Neural progenitor cell (in vitro differentiated cells): Measurements from ENCODE around the gene CASP1. TPM values are rescaled to one million over a fixed set of nuclear protein-coding genes. Genes with fewer than 3 reads are reported as not detected.

Experiments used
- DNase-seq: peaks from one replicate; pipeline ENCODE4 v3.0.0-alpha.2; 2016; ENCODE audit warnings: low spot score
- H2AFZ ChIP-seq: fragments of 200-600 bp; sonication (generic); replicated peaks from 2 replicates; pipeline ENCODE4 v1.6.1; 2016; ENCODE audit warnings: antibody characterized with exemption
- H3F3A ChIP-seq: fragments of 200-600 bp; sonication (generic); 2 replicates; pipeline ENCODE4 v1.6.1; 2016; ENCODE audit warnings: antibody characterized with exemption, low read depth
- H3K27ac ChIP-seq: fragments of 200-600 bp; sonication (generic); 2 replicates; pipeline ENCODE4 v1.5.1; 2016; ENCODE audit warnings: mild to moderate bottlenecking
- H3K27me3 ChIP-seq: fragments of 200-600 bp; sonication (generic); 2 replicates; pipeline ENCODE4 v1.6.1; 2016; ENCODE audit warnings: mild to moderate bottlenecking, moderate library complexity
- H3K36me3 ChIP-seq: fragments of 200-600 bp; sonication (generic); 2 replicates; pipeline ENCODE4 v1.5.1; 2016
- H3K4me1 ChIP-seq: fragments of 200-600 bp; sonication (generic); 2 replicates; pipeline ENCODE4 v1.6.1; 2016; ENCODE audit warnings: mixed run types
- H3K4me2 ChIP-seq: fragments of 200-600 bp; sonication (generic); 2 replicates; pipeline ENCODE4 v1.6.1; 2016
- H3K4me3 ChIP-seq: fragments of 200-600 bp; sonication (generic); 2 replicates; pipeline ENCODE4 v1.5.1; 2016
- H3K79me2 ChIP-seq: fragments of 200-600 bp; sonication (generic); 2 replicates; pipeline ENCODE4 v1.6.1; 2016; ENCODE audit warnings: low read depth
- H3K9ac ChIP-seq: fragments of 200-600 bp; sonication (generic); 2 replicates; pipeline ENCODE4 v1.6.1; 2016
- H3K9me3 ChIP-seq: fragments of 200-600 bp; sonication (generic); 2 replicates; pipeline ENCODE4 v1.5.1; 2016; ENCODE audit warnings: low read depth
- H4K20me1 ChIP-seq: fragments of 200-600 bp; sonication (generic); 2 replicates; pipeline ENCODE4 v1.6.1; 2016; ENCODE audit warnings: low read depth
- H3K27ac Mint-ChIP-seq: 3 replicates; pipeline ENCODE4 v1.8.0; 2021; ENCODE audit warnings: mixed read lengths
- H3K27me3 Mint-ChIP-seq: 2 replicates; pipeline ENCODE4 v1.8.0; 2022; ENCODE audit warnings: low read depth, mild to moderate bottlenecking, inconsistent platforms, moderate library complexity, mixed read lengths; ENCODE audit not compliant: insufficient read depth
- H3K36me3 Mint-ChIP-seq: 3 replicates; pipeline ENCODE4 v1.8.0; 2021; ENCODE audit warnings: mixed read lengths
- H3K4me1 Mint-ChIP-seq: 3 replicates; pipeline ENCODE4 v1.8.0; 2021; ENCODE audit warnings: mixed read lengths
- H3K4me3 Mint-ChIP-seq: 3 replicates; pipeline ENCODE4 v1.8.0; 2021; ENCODE audit warnings: mild to moderate bottlenecking, moderate library complexity, mixed read lengths
- H3K9me3 Mint-ChIP-seq: 3 replicates; pipeline ENCODE4 v1.8.0; 2020; ENCODE audit warnings: mixed read lengths
- EZH2 ChIP-seq: fragments of 200-600 bp; sonication (generic); IDR thresholded peaks from 2 replicates; pipeline ENCODE4 v1.6.1; 2017; ENCODE audit warnings: antibody characterized with exemption, mild to moderate bottlenecking, moderate library complexity
- EZH2phosphoT487 ChIP-seq: fragments of 200-600 bp; sonication (generic); IDR thresholded peaks from 2 replicates; pipeline ENCODE4 v1.6.1; 2017; ENCODE audit warnings: antibody characterized with exemption
- total RNA-seq: library from RNA; depleted of rRNA; stranded (reverse); fragments of >200 nt; gene quantifications from 2 replicates; pipeline ENCODE4 v1.2.3, GENCODE V29; 2015; ENCODE audit warnings: low replicate concordance
- TF ChIP-seq, protein P1 (sequence below): fragments of 200-600 bp; sonication (generic); IDR thresholded peaks from 2 replicates; pipeline ENCODE4 v1.5.1; 2017; ENCODE audit warnings: antibody characterized with exemption, mild to moderate bottlenecking

CASP1 gene
- total RNA-seq, 1 donor from 2014 or later: not detected

- Histone ChIP-seq H3K4me2 (no peak overlapping the region), H3K27ac (no peak overlapping the region), H3F3A (no peaks in the 10 kb centered on the region), H3K4me1 (no peaks in the 10 kb centered on the region), H2AFZ (no peak overlapping the region), H3K36me3 (no peaks in the 10 kb centered on the region), H4K20me1 (no peaks in the 10 kb centered on the region), H3K79me2 (no peaks in the 10 kb centered on the region), H3K9ac (no peak overlapping the region), H3K27me3 (no peaks in the 10 kb centered on the region), H3K9me3 (no peaks in the 10 kb centered on the region), H3K4me3 (no peak overlapping the region)
- TF ChIP-seq EZH2phosphoT487 (no peak), EZH2 (no peak)
- TF ChIP-seq, protein P1, sequence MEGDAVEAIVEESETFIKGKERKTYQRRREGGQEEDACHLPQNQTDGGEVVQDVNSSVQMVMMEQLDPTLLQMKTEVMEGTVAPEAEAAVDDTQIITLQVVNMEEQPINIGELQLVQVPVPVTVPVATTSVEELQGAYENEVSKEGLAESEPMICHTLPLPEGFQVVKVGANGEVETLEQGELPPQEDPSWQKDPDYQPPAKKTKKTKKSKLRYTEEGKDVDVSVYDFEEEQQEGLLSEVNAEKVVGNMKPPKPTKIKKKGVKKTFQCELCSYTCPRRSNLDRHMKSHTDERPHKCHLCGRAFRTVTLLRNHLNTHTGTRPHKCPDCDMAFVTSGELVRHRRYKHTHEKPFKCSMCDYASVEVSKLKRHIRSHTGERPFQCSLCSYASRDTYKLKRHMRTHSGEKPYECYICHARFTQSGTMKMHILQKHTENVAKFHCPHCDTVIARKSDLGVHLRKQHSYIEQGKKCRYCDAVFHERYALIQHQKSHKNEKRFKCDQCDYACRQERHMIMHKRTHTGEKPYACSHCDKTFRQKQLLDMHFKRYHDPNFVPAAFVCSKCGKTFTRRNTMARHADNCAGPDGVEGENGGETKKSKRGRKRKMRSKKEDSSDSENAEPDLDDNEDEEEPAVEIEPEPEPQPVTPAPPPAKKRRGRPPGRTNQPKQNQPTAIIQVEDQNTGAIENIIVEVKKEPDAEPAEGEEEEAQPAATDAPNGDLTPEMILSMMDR: no peak
- H3K36me3 Mint-ChIP-seq: no peaks in the 10 kb centered on the region
- no peaks in the 10 kb centered on the region for H3K9me3 Mint-ChIP-seq
- H3K4me1 Mint-ChIP-seq: no peaks in the 10 kb centered on the region
- no peak overlapping the region for H3K27ac Mint-ChIP-seq
- no peak overlapping the region for H3K4me3 Mint-ChIP-seq
- no peak for DNase-seq
- no peaks in the 10 kb centered on the region for H3K27me3 Mint-ChIP-seq
Measured at GRCh38 chr11:105033343-105033742, 1.6 kb downstream of the CASP1 start.

- no peak overlapping the region for H3K4me3 Mint-ChIP-seq
- TF ChIP-seq EZH2: no peak
- TF ChIP-seq, protein P1: no peak
- no peak for TF ChIP-seq EZH2phosphoT487
- no peaks in the 10 kb centered on the region for H3K79me2 ChIP-seq
- H3K9me3 ChIP-seq: no peaks in the 10 kb centered on the region
- H3K27me3 Mint-ChIP-seq: no peaks in the 10 kb centered on the region
- H3F3A ChIP-seq: no peaks in the 10 kb centered on the region
- no peak for DNase-seq
- H3K36me3 ChIP-seq: no peaks in the 10 kb centered on the region
- no peak overlapping the region for H3K27ac ChIP-seq
- H3K9me3 Mint-ChIP-seq: no peaks in the 10 kb centered on the region
- H3K4me2 ChIP-seq: no peak overlapping the region
- H3K4me1 ChIP-seq: no peaks in the 10 kb centered on the region
- no peaks in the 10 kb centered on the region for H3K36me3 Mint-ChIP-seq
- no peaks in the 10 kb centered on the region for H4K20me1 ChIP-seq
- H2AFZ ChIP-seq: no peak overlapping the region
- H3K4me1 Mint-ChIP-seq: no peaks in the 10 kb centered on the region
- no peak overlapping the region for H3K27ac Mint-ChIP-seq
- no peak overlapping the region for H3K9ac ChIP-seq
- H3K27me3 ChIP-seq: no peaks in the 10 kb centered on the region
- H3K4me3 ChIP-seq: no peak overlapping the region
Measured at GRCh38 chr11:105032495-105032894, 2.4 kb downstream of the CASP1 start.

DNA sequence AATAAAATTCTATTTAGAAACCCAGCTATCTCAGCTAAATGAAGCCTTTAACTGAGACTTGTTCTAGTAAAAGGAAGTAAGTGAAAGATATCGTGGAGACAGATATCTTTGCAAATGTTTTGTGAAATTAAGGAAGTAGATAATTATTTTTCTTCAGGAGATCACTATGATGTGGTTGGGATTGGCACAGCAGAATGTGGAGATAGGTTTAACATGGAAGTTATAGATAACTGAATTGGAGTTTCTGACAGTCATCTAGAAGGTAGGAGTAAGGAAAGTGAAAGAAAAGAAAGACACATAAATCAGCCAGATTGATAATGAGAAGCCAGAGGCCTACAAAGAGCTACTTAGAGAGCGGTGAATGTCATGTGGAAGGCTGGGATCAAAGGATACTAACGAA lies 7.3 kb downstream of the CASP1 start:
- no peaks in the 10 kb centered on the region for H3F3A ChIP-seq
- H3K9ac ChIP-seq: no peak overlapping the region
- H4K20me1 ChIP-seq: no peaks in the 10 kb centered on the region
- peaks cover 2% of the 10 kb centered on the region for H3K4me1 Mint-ChIP-seq
- no peak overlapping the region for H3K27ac Mint-ChIP-seq
- no peak for DNase-seq
- H3K9me3 Mint-ChIP-seq: no peaks in the 10 kb centered on the region
- H3K4me1 ChIP-seq: peaks cover 9% of the 10 kb centered on the region
- H3K79me2 ChIP-seq: no peaks in the 10 kb centered on the region
- TF ChIP-seq EZH2phosphoT487 (no peak), EZH2 (no peak)
- TF ChIP-seq, protein P1: no peak
- H3K4me3 ChIP-seq: no peak overlapping the region
- H3K36me3 Mint-ChIP-seq: no peaks in the 10 kb centered on the region
- no peak overlapping the region for H2AFZ ChIP-seq
- H3K27ac ChIP-seq: no peak overlapping the region
- H3K27me3 Mint-ChIP-seq: no peaks in the 10 kb centered on the region
- no peaks in the 10 kb centered on the region for H3K9me3 ChIP-seq
- H3K4me2 ChIP-seq: no peak overlapping the region
- no peak overlapping the region for H3K4me3 Mint-ChIP-seq
- no peaks in the 10 kb centered on the region for H3K36me3 ChIP-seq
- no peaks in the 10 kb centered on the region for H3K27me3 ChIP-seq

- Histone ChIP-seq H3K79me2 (no peaks in the 10 kb centered on the region), H3K4me1 (peaks cover 9% of the 10 kb centered on the region), H3K27me3 (no peaks in the 10 kb centered on the region), H4K20me1 (no peaks in the 10 kb centered on the region), H3K4me3 (no peak overlapping the region), H3K9me3 (no peaks in the 10 kb centered on the region), H3F3A (no peaks in the 10 kb centered on the region), H3K27ac (no peak overlapping the region), H3K4me2 (no peak overlapping the region), H2AFZ (no peak overlapping the region), H3K9ac (no peak overlapping the region), H3K36me3 (no peaks in the 10 kb centered on the region)
- Mint-ChIP-seq H3K27ac (no peak overlapping the region), H3K36me3 (no peaks in the 10 kb centered on the region), H3K9me3 (peaks cover 2% of the 10 kb centered on the region), H3K27me3 (no peaks in the 10 kb centered on the region), H3K4me3 (no peak overlapping the region), H3K4me1 (peaks cover 2% of the 10 kb centered on the region)
- no peak for DNase-seq
- TF ChIP-seq EZH2 (no peak), EZH2phosphoT487 (no peak)
- TF ChIP-seq, protein P1: no peak
Measured at GRCh38 chr11:105024394-105024793, 10.6 kb downstream of the CASP1 start.
